ENCODE results near the gene IMPA2.

- TF ChIP-seq SIRT6 (IDR thresholded peaks at IDR 0.05; ENCODE audit: low read length) (no peak), CTCF (IDR thresholded peaks at IDR 0.05; ENCODE audit: control extremely low read depth in 1 of 3, insufficient read depth in 1 of 3, low read depth in 1 of 3, low read length in 3 of 3) (no peak; a peak in 1 of 4 replicates), SP2 (IDR thresholded peaks at IDR 0.05; ENCODE audit: low read length) (no peak), JUN (IDR thresholded peaks at IDR 0.05; ENCODE audit: low read depth, low read length) (no peak)
Measured at GRCh38 chr18:12033643-12034025, 52.3 kb downstream of the IMPA2 start.

All from H1 (cell line).